Upper lobe of left lung (tissue), 4 donors: ENCODE results near the gene SPSB2.

ENCODE experiments used
- POLR2A ChIP-seq, 4 donors: fragments of 450-650 bp; IDR thresholded peaks; one replicate each; pipeline ENCODE4 v1.5.1; 2016 to 2017; ENCODE audit warnings: antibody characterized with exemption in 4 of 4, mild to moderate bottlenecking in 2 of 4
- TF ChIP-seq, protein P1 (sequence below), 6 experiments: fragments of 450-650 bp in 4 of 6; fragments of 200-600 bp in 2 of 6; sonication (generic) in 2 of 6; IDR thresholded peaks; one replicate each; pipeline ENCODE4 v1.5.1; 2016 to 2019; ENCODE audit warnings: antibody characterized with exemption in 6 of 6

DNA sequence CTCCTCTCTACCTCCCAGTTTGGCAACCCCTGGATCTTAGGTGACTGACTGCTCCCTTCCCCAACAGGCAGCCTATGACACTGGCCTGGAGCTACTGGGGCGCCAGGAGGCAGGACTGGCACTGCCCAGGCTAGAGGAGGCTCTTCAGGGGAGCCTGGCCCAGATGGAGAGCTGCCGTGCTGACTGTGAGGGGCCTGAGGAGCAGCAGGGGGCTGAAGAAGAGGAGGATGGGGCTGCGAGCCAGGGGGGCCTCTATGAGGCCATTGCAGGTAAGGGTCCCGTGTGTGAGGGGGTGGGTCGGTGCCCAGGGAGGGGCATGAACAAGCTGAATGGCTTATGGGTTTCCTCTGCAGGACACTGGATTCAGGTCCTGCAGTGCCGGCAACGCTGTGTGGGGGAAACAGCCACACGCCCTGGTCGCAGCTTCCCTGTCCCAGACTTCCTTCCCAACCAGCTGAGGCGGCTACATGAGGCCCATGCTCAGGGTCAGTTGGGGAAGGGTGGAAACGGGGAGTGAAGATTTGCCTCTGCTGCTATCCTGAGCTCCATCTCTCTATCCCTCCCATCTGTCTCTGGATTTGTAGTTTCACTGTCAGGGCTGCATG, 42.7 kb downstream of the SPSB2 start:
- TF ChIP-seq, protein P1, sequence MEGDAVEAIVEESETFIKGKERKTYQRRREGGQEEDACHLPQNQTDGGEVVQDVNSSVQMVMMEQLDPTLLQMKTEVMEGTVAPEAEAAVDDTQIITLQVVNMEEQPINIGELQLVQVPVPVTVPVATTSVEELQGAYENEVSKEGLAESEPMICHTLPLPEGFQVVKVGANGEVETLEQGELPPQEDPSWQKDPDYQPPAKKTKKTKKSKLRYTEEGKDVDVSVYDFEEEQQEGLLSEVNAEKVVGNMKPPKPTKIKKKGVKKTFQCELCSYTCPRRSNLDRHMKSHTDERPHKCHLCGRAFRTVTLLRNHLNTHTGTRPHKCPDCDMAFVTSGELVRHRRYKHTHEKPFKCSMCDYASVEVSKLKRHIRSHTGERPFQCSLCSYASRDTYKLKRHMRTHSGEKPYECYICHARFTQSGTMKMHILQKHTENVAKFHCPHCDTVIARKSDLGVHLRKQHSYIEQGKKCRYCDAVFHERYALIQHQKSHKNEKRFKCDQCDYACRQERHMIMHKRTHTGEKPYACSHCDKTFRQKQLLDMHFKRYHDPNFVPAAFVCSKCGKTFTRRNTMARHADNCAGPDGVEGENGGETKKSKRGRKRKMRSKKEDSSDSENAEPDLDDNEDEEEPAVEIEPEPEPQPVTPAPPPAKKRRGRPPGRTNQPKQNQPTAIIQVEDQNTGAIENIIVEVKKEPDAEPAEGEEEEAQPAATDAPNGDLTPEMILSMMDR (IDR thresholded peaks at IDR 0.05): no peak
- no peak for TF ChIP-seq POLR2A (IDR thresholded peaks at IDR 0.05)
